Daoy (cell line): ENCODE data around the gene AEBP1. TPM values are rescaled to one million over a fixed set of nuclear protein-coding genes. Genes with fewer than 3 reads are reported as not detected.

Experiments
- DNase-seq: peaks from one replicate; pipeline ENCODE4 v3.0.0-alpha.2; 2015; ENCODE audit warnings: low read depth
- total RNA-seq: library from RNA; depleted of rRNA; stranded (reverse); fragments of >200 nt; shearing (Covaris generic); gene quantifications from 2 replicates; pipeline ENCODE4 v1.2.3, GENCODE V29; 2014

AEBP1 gene
- total RNA-seq, 1 experiment from 2014 or later = not detected

DNA sequence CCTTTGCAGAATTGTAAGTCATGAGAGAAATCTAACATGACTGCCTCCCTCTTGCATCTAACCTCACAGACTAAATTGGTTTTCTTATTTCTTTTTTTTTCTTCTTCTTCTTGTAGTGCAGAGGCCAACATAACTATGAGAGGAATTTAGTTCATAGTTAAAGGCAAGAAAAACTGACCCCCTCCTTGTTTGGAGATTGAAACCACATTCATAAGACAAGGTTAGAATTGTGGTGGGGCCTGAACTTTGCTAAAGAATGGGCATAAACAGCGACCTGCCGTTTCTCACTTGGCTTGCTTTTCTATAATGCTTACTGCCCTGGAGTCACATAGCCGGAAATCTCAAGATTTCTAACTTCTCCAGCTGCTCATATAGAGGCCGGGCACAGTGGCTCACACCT, 19.4 kb upstream of the AEBP1 start:
- no peak for DNase-seq

DNA sequence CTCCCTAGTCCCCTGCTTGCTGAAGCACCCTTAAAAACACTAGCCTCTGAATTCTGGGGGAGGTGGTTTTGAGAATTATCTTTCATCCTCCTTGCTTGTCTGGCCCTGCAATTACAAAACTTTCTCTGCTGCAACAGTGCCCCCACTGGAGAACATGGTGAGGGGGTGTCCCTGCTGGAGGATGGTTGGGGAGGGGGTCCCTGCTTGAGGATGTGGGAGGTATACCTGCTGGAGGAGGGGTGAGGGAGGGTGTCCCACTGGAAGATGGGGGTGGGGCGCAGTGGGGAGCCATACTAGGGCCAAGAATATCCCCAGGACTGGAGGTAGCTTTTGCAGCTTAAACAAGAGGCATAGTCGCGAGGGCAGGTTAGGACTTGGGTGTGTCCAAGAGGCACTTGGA, 18.6 kb upstream of the AEBP1 start:
- no peak for DNase-seq

DNA sequence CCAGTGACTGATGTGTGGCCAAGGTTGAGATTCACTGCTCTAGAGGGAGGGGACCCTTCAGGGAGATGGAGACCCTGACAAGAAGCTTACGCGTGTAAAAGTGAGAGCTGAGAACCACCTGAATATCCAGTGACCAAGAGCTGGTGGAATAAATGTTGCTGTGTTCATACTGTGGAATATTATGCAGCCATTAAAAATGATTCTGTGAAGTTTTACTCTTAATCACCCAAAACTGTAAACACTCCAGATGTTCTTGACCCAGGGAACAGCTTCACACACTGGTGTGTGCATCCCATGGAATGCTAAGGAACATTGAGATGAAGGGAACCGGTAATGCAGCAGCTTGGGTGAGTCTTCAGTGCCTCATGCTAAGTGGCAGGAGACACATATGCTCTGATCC, 17.5 kb upstream of the AEBP1 start:
- no peak for DNase-seq

DNA sequence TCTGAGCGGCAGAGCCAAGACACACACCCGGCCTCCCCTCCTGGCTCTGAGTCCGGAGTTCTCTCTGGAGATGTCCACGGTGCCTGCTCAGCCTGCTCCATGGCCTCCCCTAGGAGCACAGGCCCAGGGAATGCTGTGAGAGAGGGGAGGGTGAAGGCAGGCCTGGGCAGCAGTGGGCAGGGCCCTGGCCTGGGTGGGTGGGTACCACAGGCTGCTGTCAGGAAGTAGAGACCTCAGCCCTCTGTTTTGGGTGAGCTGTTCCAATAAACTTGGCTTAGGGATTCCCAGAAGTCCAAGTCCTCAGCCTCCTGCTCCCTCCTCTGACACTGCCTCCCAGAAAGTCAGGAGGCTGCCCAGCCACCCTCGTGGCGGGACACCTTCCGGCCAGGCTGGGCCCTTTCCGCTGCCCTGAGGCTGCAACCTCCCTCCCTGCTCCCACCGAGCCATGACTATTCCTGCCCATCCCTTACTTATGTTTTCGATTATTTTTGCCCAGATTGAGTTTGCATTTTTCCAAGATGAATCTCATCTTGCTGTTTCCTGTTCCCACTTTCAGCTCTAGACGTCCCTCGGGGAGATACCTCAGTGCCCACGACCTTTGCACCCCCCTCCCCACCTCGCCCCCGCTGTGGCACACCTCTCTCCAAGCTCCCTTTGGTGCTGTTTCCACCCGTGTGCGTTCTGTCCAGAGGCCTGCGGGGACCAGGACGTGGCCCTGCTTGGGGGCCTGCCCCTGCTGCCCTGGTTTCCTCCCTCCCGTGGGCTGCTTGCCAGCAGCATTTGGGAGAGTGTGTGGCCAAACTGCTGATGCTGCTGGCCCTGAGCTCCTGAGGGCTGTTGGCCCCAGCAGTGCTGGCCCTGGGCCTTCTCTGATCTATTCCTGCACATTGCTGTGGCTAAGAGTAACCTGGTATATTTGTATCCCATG, 16.0 kb upstream of the AEBP1 start:
- DNase-seq = peak; percentile 95

DNA sequence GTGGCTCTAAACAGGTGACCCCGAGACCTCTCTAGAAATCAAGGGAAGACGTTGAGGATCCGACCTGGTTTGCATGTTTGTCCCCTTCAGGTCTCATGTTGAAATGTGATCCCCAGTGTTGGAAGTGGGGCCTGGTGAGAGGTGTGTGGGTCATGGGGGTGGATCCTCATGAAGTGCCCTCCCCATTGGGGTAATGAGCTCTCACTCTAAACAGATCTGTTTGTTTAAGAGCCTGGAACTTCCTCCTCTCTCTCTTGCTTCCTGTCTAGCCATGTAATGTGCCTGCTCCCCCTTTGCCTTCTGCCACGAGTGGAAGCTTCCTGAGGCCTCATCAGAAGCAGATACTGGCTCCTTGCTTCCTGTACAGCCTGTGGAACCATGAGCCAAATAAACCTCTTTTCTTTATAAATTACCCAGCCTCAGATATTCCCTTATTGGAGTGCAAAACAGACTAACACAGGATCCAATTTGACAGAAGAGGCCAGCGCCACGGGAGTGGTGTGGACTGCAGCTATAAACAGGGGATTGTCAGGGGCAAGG, 11.0 kb upstream of the AEBP1 start:
- DNase-seq = no peak

DNA sequence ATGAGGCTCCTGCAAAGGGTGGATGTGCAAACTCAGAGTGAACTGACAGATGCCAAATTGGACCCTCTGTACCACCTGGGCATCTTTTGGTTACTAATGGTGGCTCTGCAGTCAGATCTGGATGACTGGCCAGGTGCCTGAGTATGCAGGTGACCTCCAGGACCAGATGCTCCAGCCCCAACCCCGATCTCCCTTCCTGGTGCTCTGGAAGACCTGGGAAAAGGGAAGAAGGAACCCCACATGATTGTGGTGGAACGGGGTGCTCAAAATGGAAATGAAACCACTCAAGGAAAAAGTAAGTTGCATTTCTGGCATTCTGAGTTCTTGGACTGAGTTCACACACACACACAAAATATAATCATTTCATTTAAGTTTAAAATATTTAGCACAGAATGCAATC, 9.8 kb upstream of the AEBP1 start:
- DNase-seq = no peak

DNA sequence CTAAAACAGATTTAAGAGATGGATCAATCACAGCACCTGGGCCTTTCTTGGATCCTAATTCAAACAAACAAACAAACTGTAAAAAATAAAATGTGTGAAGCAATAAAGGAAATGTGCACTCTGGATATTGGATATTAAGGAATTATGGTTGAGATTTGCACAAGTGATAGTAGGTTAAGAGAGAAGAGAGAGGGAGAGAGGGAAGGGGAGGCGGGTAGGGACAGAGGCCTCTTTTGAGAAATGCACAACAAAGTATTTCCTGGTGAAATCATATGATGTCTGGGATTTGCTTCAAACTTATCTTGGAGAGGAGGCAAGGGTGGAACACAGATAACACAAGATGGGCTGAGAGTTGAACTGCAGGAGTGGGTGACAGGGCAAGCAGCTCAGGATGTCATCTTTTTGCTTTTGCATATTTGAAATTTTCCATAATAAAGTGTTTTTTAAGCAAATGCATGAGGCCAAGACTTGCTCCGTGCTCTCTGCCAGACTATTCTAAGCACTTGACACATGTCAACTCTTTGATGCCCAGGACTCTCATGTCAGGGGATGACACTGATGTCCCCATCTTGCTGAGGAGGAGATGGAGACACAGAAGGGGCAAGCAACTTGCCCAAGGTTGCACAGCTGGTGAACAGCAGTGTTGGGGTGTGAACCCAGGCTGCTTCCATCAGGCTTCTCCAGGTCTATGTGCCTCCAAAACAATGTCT, 9.1 kb upstream of the AEBP1 start:
- DNase-seq = no peak

DNA sequence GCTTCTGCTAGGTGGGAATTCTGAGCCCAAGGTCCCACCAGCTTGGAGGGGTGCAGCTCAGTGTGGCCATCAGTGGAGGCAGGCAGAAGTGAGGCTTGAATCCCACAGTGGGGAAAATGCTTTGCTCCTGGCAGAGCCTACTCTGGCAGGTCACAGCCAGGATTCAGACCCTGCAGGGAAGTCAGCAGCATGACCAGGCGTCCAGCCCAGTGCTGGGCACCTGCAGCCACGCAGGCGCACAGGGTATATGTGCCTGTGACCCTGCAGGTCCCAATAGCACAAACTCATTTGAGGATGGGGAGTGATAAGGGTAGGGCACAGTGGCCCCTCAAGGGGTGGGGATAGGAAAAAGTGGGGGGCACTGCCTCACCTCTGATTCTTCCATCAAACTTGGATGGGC, 8.4 kb upstream of the AEBP1 start:
- no peak for DNase-seq

DNA sequence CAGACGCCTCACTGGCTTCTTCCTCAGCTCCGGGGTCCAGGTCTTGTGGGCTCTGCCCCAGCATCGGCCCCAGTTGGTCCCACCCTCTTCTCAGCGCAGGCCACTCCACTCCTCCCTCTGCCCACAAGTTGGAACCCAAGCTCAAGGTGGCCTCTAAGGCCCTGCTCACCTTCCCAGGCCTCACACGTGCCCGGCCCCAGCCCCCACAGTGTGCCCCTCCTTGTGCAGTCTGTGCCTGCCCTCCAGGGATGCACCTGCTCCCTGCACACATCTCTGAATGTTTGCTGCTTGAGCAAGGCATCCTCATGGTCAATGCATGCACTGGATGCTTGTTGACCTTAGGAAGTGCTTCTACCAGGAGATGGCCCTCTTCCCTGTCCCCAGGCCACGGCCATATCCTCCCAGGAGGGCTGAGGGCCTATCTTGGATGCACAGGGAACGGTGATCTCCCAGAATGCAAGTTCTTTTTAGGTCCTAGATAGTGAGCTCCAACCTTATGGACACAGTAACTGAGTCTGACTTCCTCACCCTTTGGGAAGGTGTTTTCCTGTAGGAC, 7.7 kb upstream of the AEBP1 start:
- DNase-seq = no peak

DNA sequence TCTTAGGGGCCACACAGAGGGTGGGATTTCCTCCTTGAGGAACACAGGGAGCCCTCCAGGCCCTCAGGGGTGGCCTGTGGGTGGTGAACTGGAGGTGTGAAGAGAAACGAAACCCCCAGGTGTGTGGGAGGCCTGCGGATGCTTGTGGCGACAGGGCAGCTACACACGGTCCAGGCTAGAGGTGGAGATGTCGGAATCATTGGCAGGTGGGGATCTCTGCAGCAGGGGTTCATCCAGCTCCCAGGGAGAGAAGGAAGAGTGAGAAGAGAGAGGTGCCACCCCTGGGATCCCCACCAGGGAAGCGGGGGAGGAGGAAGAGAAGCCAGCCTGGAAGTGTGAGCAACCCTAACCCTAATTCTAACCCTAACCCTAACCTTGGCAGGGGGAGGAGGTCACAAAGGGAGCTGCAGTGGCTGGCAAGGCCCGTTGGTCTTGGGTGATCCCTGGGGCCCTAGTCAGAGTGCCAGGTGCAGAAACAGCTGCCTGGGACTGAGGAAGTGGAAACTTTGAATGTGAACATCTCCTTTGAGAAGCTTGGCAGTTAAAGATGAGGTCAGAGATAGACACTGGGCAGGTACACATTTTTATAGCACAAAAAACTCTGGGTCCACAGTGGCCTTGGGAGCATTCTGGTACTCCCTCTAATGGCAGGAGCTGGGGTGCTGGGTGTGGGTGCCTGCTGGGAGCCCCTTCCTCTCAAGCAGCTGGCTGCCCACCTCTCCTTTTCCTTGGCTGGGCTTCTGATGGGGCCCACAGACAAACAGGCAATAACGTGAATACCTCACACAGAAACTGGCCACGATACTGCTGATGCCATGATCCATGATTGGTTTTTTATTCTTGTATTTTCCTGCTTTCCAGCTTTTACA, 6.8 kb upstream of the AEBP1 start:
- no peak for DNase-seq

DNA sequence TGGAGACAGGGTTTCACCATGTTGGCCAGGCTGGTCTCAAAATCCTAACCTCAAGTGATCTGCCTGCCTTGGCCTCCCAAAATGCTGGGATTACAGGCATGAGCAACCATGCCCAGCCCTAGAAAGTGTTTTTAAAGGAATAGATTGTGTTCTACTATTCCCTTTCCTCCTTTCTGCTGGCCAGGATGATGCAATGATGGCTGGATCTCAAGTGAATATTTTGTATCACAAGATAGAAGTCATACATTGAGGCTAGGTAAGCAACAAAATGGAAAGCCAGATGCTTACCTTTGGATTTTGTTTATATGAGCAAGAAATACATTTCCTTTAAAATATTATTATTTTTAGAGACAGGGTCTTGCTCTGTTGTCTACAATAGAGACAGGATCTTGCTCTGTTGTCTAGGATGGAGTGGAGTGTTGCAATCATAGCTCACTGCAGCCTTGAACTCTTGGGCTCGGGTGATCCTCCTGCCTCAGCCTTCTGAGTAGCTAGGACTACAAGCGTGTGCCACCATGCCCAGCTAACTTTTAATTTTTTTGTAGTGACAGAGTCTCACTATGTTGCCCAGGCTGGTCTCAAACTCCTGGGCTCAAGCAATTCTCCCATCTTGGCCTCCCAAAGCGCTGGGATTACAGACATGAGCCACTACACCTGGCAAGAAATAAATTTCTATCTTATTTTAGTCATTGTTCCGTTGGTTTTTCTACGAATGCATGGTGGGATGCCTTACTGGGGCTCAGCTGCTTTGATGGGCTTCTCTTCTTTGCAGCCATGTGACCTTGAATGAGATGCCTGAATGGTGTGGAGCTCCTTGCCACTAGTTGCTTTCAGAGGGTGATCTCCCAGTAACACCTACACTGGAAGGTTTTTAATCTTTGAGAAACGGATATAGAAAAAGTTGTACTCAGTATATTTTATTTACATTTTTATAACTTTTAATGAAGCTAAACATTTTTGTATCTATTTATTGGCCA, 5.8 kb upstream of the AEBP1 start:
- no peak for DNase-seq

DNA sequence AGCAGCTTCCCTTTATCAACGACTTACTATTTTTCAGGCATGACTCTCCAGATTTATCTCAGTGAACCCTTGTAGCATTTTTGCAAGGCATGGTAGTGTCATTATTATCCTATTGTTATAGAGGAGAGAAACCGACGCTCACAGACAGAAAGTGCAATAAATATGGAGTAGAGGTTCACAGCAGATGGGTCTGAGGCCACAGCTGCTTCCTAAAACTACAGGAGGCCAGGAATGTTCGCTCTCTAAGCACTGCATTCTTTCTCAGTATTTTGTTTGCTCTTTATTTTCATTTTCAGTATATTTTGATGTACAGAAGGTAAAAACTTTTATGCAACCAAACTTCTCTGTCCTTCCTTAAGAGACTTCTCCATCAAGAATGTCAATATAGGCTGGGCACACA, 4.5 kb upstream of the AEBP1 start:
- no peak for DNase-seq

DNA sequence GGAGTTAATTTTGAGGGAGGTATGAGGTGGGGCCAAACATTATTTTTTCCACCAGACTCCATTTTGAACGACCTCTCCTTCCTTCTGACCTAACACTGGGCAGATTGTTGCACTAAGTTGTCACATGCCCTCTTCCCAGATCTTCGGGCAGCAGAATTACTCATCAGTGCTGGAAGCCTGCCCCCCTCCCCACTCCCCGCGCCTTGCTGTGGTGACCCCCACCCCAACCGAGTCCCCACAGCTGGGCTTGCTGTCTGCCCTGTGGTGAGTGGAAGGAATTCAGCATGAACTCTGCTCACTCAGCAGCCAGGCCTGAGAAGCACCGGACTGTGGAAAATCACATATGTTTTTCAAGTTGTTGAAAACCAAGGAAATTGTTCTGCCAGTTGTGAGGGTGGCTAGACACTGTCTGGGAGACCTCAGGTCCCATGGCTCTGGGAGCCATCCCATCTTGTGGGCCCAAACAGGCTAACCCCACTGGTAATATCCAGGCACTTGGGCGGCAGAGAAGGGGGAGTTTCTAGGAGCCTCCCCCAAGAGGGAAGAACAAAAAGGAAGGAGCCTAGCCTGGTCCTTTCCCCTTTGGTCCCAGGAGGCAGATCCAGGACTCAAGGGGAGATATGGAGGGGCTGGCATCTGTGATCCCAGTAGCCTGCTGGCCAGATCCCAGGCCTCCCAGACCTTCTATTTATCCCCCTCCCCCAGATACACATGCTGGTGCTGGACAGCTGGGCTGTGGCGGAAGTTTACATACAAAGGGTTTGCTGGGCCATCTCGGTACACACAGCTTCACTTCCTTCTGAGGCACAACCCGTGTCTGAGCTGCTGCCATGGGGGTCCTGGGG, 3.5 kb upstream of the AEBP1 start:
- DNase-seq = peak; percentile 62

DNA sequence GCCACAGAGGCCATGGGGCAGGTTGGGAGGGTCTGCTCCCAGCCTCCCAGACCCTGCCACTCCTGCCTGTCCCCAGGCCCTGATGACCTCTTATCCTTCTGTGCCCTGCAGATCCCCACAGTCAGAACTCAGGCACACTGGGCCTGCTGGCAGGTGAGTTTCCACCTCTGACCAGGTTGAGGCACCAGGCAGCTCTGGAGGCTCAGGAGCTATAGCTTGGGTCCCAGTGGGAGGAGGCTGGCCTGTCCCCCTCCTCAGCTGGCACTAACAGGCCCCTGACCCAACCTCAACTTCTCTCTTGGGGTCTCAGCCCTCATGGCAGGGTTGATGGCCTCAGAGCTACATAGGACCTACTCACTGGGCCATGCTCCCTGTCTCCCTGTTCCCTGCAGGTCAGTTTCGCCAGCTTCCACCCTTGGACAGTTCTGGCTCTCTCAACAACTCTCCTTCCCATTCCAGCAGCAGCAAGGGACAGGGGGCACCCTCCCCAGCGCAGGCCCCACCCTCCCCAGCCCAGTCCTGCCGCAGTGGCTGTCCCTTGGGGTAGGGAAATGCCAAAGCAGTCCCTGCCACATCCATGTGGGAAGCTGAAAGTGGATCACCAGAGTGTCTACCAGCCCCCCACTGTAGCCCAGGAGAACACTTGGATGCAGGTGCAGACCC, 2.7 kb upstream of the AEBP1 start:
- DNase-seq = no peak

DNA sequence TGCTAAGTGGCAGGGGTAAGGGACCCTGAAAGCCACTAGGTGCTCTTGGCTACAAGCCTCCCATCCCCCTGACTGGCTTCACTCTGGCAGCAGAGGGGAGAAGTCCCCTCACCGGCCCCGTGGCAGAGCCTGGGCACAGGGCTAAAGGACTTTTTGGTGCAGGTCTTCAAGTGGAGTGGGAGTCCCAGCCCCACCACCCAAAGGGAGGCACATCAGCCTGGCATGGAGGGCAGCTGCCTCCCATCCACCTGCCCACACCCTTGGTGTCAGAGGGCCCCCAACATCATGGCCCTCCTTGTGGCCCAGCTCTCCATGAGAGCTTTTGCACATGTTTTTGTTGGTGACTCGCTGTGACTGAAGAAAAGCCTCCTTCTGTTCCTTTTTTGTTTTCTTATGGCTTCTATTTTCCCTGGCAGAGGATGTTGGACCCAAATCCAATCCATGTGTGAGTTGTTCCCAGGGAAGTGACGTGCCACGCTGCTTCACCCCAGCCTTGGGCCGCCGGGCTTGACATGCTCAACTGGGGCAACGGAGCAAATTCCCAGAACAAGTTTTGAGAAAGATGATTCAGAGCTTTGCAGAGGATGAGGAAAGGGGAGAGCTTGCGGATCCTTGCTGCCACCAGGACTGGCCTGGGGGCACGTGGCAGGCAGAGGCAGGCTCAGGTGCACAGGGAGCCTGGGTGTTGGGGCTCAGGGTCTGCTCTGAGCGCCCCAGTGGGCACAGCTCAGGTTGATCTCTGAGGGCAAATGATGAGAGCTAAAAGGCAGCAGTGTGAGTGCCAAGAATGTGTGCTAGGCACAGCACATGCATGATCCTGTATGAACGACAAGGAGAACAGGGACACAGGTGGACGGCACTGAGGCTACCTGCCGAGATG, 1.9 kb upstream of the AEBP1 start:
- DNase-seq = peak; percentile 60

DNA sequence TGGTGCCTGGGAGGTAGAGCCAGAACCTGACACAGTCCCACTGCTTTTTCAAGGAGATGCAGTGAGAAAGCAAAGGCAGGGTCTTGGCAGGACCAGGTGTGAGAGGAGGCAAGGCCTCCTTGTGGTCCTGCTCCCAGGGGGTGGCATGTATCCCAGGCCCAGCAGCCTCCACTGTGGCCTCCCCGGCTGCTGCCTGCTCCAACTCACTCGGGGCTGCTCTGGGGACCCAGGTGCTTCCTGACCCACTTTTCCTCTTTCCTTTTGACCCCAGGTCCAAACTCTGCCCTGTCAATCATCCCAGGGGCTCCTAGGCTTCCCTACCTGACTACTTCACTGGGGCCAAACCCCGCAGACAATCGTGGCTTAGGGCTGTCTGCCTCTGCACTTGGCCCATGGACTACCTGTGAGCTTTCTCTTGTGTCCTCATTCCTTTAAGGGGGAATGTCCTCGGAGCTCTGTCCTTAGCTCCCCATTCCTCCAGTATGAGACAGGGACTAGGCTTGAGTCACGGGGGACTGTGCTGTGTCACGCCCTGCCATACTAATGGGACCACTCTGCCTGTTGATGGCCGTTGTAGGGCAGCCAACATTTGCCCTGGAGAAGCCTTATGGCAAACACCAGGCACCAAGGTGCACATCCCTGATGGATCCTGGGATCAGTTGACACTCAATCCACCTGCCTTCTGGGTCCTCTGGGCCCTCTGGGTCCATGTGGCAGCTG, 1.1 kb upstream of the AEBP1 start:
- no peak for DNase-seq

DNA sequence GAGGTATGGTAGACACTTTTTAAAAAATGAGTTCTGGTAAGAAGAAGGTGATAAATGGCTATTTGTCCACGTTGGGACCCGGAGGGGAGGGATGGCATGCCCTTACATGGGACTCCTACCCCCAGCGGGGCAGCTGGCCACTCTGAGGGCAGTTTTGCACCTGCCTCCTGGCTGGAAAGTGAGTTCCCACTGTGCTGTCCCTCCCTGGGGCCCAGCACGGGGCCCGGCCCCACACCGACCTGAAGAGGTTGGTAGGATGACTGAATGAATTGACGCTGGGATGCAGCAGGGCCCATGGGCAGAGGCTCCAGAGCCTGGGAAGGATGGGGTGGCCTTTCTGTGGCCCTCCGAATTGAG, 601 bp upstream of the AEBP1 start:
- DNase-seq = no peak
